Memory B cell (primary cell): ENCODE measurements around the gene CCT4.
"Not testable (repeated sequence)": the region's sequence is repeated elsewhere in the genome, so short reads cannot be mapped to it uniquely, and the experiment has no call there.

ENCODE experiments used
- ATAC-seq: fragments of 150-1000 bp; cut with Tn5 transposase; 2 replicates; pipeline ENCODE4 v1.10.0; 2021; ENCODE audit warnings: low read depth, mild to moderate bottlenecking, moderate library complexity
- DNase-seq, 2 donors: peaks; one replicate each; pipeline ENCODE4 v3.0.0; 2022; ENCODE audit warnings: low spot score in 2 of 2
- H3K27ac Mint-ChIP-seq: one replicate; pipeline ENCODE4 v1.8.0; 2022; ENCODE audit warnings: mild to moderate bottlenecking, moderate library complexity, mixed read lengths
- H3K27me3 Mint-ChIP-seq: one replicate; pipeline ENCODE4 v1.8.0; 2022; ENCODE audit warnings: mixed read lengths
- H3K36me3 Mint-ChIP-seq: one replicate; pipeline ENCODE4 v1.8.0; 2022; ENCODE audit warnings: mild to moderate bottlenecking, mixed read lengths
- H3K4me1 Mint-ChIP-seq: one replicate; pipeline ENCODE4 v1.8.0; 2022; ENCODE audit warnings: mixed read lengths
- H3K4me3 Mint-ChIP-seq: one replicate; pipeline ENCODE4 v1.8.0; 2022; ENCODE audit warnings: mild to moderate bottlenecking, moderate library complexity, mixed read lengths
- H3K9me3 Mint-ChIP-seq: one replicate; pipeline ENCODE4 v1.8.0; 2022; ENCODE audit warnings: mixed read lengths

Gene CCT4

DNA sequence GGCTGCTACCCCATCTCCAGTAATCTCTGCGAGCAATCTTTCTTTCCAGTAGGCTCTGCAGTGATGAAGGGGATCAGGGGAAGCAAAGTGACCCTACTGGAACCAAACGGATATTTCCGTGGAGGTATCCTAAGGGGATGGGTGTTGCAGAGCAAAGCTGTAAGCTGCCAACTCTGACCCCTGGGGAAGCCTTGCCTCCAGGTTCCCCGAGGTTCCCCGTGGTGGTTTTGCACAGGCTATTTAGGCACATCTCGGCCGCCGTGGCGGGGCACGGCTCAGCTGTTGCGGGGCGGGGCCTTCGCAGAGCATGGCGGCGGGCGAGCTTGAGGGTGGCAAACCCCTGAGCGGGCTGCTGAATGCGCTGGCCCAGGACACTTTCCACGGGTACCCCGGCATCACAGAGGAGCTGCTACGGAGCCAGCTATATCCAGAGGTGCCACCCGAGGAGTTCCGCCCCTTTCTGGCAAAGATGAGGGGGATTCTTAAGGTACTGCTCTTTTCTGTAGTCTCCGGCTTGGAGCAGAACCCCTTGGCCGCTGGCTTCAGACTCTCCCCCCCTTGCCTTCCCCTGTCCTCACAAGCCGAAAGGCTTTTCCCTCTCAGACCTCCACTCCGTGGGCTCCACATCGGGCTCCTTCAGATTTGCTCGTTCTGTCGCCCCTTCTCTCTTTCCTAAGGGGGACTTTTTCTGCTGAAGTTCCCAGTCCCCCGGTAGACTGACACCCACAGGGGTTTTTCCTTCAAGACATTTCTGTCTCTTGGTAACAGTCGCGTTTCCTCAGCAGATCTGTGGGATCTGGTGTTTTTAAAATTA, 17.1 kb upstream of the CCT4 start, which contains the start of gene COMMD1:
COMMD1 (plus strand) TSS at position 303 of the 814 bp plus-strand sequence; CDS start at position 308, 5 bp downstream.
- Mint-ChIP-seq H3K36me3 (no peaks in the 10 kb centered on the region), H3K4me3 (peak within 1 kb of the TSS; percentile 96), H3K27me3 (no peaks in the 10 kb centered on the region), H3K4me1 (peaks cover 12% of the 10 kb centered on the region), H3K9me3 (no peaks in the 10 kb centered on the region), H3K27ac (peak within 1 kb of the TSS; percentile 92)
- ATAC-seq (peak; percentile 99), DNase-seq (peak; percentile 72 to 74)

DNA sequence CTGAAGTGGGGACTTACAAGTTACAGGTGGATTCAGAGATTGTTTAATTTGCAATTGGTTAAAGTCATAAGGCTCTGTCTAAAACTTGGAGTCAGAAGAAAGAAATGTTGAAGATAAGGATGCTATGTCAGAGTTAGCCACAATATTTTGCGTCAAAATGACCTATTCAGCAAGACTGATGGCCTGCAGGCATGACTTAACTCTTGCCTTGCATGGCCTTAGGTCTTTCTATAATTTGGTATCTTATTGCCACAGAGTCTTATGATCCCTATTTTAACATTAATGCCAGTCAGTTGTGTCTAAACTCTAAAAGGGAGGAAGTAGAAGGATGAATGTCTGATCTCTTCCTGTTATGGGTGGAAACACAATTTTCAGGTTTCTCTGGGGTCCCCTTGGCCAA, 11.8 kb upstream of the CCT4 start:
- H3K4me3 Mint-ChIP-seq, result no peak overlapping the region
- peaks cover 2% of the 10 kb centered on the region for H3K4me1 Mint-ChIP-seq
- no peak overlapping the region for H3K27ac Mint-ChIP-seq
- DNase-seq (no peak), ATAC-seq (no peak)
- no peaks in the 10 kb centered on the region for H3K27me3 Mint-ChIP-seq
- no peaks in the 10 kb centered on the region for H3K9me3 Mint-ChIP-seq
- H3K36me3 Mint-ChIP-seq, result no peaks in the 10 kb centered on the region

DNA sequence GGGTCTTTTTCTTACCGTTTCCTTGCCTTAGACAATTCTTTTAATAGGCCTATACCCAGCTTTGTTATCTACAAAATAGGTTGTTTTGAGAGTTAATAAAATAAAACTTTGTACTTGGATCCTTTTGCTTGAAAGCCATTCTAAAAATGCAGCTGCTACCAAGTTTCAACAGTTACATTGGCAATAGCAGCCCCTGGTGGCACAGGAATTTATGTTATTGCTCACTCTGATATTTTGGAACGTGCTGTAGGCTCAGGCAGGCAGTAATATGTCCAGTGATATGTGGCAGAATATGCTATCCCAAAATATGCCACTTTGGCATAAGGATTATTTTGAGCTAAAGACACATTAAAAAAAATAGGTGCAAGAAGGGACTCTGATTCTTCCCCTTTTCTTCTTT, 10.4 kb upstream of the CCT4 start:
- ATAC-seq (peak; percentile 39), DNase-seq (no peak)
- Mint-ChIP-seq H3K27ac (no peak overlapping the region), H3K9me3 (no peaks in the 10 kb centered on the region), H3K4me1 (no peaks in the 10 kb centered on the region), H3K36me3 (no peaks in the 10 kb centered on the region), H3K4me3 (no peak overlapping the region), H3K27me3 (no peaks in the 10 kb centered on the region)

DNA sequence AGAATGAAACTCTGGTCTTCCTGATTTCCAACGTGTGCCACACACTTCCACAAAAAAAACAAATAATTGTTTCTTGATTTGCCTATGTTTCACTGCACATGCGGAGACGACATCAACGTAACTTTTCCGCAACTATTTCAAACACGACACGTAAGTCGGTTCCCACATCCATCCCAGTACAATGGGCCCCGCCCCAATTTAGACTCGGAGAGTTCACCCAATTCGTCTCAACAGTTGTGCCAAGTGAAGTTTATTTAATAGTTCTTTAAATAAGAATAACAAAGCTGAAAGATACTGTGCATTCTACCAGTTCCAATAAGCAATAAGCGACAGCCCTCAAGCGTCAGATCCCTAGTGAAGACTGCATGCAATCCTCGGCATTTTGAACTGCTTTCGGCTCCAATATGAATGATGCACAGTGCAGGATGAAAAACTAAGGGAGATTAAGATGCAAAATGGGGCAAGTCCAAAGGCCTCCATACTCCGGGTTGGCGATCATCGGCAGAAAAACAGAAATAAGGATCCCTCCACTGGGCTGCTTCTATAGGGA, 664 bp downstream of the CCT4 start:
- peak; percentile 6 for ATAC-seq
- no peak for DNase-seq
- Mint-ChIP-seq H3K4me3 (peak overlapping the region; percentile 98), H3K9me3 (no peaks in the 10 kb centered on the region), H3K4me1 (peaks cover 15% of the 10 kb centered on the region), H3K27me3 (no peaks in the 10 kb centered on the region), H3K27ac (peak overlapping the region; percentile 99), H3K36me3 (peaks cover 3% of the 10 kb centered on the region)

DNA sequence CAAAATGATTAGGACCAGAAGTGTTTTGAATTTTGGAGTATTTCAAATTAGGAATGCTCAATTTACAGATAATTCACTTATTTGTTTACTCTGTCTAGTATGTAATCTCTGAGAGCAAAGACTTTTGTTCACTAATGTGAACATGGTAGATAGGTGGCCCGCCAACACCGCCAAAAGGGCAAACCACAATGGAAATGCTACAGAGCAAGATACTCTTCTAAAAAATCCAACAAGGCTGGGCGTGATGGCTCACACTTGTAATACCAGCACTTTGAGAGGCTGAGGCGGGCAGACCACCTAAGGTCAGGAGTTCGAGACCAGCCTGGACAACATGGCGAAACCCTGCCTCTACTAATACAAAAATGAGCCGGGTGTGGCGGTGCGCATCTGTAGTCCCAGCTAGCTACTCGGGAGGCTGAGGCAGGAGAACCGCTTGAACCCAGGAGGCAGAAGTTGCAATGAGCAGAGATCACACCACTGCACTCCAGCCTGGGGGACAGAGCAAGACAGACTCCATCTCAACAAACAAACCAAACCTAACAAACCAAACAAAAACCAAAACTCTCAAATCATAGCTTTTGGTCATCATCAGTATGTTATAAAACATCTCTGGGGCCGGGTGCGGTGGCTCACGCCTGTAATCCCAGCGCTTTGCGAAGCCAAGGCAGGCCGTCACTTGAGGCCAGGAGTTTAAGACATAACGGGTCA, 2.4 kb downstream of the CCT4 start:
- peaks cover 15% of the 10 kb centered on the region for H3K4me1 Mint-ChIP-seq
- H3K36me3 Mint-ChIP-seq, result peaks cover 4% of the 10 kb centered on the region
- DNase-seq (no peak), ATAC-seq (no peak)
- no peak overlapping the region for H3K4me3 Mint-ChIP-seq
- no peaks in the 10 kb centered on the region for H3K27me3 Mint-ChIP-seq
- H3K9me3 Mint-ChIP-seq, result no peaks in the 10 kb centered on the region
- H3K27ac Mint-ChIP-seq, result peak overlapping the region; percentile 99

DNA sequence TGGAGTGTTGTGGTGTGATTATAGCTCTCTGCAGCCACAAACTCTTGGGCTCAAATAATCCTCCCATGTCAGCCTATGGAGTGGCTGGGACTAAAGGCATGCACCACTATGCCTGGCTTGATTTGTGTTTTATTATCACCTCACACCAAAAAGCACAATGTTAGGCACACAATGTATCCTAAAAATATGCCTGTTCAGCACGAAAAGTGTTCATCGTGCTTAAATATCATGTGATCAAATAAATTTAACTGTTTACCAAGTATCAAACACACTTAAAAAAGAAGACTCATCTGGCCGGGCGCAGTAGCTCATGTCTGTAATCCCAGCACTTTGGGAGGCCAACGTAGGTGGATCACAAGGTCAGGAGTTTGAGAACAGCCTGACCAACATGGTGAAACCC, 5.6 kb downstream of the CCT4 start:
- no peak overlapping the region for H3K4me3 Mint-ChIP-seq
- no peaks in the 10 kb centered on the region for H3K9me3 Mint-ChIP-seq
- DNase-seq (no peak), ATAC-seq (no peak)
- peaks cover 13% of the 10 kb centered on the region for H3K36me3 Mint-ChIP-seq
- H3K4me1 Mint-ChIP-seq, result peaks cover 12% of the 10 kb centered on the region
- H3K27me3 Mint-ChIP-seq, result no peaks in the 10 kb centered on the region
- no peak overlapping the region for H3K27ac Mint-ChIP-seq

DNA sequence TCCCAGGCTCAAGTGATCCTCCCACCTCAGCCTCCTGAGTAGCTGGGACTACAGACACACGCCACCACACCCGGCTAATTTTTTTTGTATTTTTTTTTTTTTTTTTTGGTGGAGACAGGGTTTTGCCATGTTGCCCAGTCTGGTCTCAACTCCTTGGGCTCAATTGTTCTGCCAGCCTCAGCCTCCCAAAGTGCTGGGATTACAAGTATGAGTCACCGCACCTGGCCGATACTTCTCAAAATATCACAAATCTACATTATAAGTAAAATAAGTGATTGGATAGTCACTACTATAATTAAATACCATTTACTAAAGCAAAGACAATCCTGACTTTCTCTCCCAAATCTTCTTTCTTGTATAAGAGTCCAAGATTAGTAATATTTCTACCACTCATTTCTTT, 9.1 kb downstream of the CCT4 start:
- not testable (repeated sequence) for H3K4me1 Mint-ChIP-seq, ATAC-seq, H3K27ac Mint-ChIP-seq, H3K9me3 Mint-ChIP-seq, H3K27me3 Mint-ChIP-seq, DNase-seq, H3K4me3 Mint-ChIP-seq
- H3K36me3 Mint-ChIP-seq, result peaks cover 17% of the 10 kb centered on the region

DNA sequence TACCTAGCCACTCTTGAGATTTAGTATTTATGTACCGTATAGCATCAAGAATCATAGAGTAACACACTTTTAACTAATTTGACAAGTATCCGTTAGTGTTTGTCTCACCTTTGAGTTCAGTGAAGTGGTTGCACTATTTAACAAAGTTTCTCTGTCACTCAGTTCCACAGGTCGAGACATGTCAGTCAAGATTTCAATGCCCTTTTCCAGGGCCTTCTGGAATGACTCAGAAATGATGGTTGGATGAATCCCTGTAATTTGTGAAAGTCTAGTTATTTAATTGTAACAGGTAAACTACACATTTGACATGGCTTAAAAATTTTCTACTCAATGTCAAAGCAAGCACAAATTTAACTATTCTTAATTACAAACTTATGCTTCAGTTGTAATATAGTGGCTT, 9.7 kb downstream of the CCT4 start:
- H3K36me3 Mint-ChIP-seq, result peaks cover 18% of the 10 kb centered on the region
- no peaks in the 10 kb centered on the region for H3K27me3 Mint-ChIP-seq
- H3K27ac Mint-ChIP-seq, result no peak overlapping the region
- H3K4me1 Mint-ChIP-seq, result no peaks in the 10 kb centered on the region
- DNase-seq, result no peak
- no peak overlapping the region for H3K4me3 Mint-ChIP-seq
- no peak for ATAC-seq
- no peaks in the 10 kb centered on the region for H3K9me3 Mint-ChIP-seq

DNA sequence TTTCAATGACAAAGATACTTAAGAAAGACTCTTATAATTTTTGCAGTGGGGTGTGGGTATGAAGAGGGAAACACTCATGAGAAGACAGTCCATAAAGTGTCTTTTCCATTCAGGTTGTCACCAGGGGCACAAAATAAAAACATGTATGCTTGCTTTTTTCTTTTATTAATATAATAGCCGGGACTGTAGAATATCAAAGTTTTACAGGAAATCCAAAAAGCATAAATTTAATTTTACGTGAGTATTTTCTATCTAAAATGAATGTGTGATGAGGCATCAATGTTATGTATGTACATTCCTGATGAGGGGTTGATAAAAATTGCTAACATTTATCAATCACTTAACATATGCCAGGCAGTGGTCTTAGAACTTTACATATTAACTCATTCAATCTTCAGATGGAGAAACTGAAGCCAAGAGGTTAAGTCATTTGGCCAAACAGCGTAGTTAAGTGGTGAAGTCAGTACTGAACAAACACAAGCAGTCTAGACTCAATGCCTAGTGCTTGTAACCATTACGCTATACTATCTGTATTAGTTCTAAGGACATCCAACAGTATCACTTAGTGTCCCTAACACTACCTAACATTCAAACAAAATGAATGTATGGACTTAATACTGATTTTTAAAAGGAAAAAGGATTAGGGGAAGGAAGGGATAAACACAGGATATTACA, 10.7 kb downstream of the CCT4 start:
- Mint-ChIP-seq H3K27me3 (no peaks in the 10 kb centered on the region), H3K4me1 (no peaks in the 10 kb centered on the region), H3K4me3 (no peak overlapping the region), H3K27ac (no peak overlapping the region), H3K36me3 (peaks cover 21% of the 10 kb centered on the region), H3K9me3 (no peaks in the 10 kb centered on the region)
- DNase-seq (no peak), ATAC-seq (no peak)

DNA sequence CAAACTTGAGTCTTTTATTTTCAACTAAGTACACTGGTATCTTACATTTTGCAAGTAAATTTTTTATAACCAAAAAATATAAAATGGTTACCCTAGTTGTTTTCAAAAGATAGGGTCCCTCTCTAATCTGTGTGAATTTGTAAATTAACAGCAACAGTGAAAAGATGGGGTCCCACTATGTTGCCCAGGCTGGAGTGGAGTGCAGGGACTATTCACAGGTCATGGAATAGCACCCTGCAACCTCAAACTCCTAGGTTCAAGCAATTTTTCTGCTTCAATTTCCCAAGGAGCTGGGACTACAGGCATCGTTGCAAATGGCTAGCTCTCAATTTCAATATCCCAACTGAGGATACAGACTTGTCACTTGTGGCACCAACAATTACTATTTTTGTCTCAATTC, 12.1 kb downstream of the CCT4 start:
- Mint-ChIP-seq H3K4me1 (no peaks in the 10 kb centered on the region), H3K4me3 (no peak overlapping the region), H3K36me3 (peaks cover 26% of the 10 kb centered on the region), H3K27ac (no peak overlapping the region), H3K9me3 (no peaks in the 10 kb centered on the region), H3K27me3 (no peaks in the 10 kb centered on the region)
- ATAC-seq (no peak), DNase-seq (no peak)

DNA sequence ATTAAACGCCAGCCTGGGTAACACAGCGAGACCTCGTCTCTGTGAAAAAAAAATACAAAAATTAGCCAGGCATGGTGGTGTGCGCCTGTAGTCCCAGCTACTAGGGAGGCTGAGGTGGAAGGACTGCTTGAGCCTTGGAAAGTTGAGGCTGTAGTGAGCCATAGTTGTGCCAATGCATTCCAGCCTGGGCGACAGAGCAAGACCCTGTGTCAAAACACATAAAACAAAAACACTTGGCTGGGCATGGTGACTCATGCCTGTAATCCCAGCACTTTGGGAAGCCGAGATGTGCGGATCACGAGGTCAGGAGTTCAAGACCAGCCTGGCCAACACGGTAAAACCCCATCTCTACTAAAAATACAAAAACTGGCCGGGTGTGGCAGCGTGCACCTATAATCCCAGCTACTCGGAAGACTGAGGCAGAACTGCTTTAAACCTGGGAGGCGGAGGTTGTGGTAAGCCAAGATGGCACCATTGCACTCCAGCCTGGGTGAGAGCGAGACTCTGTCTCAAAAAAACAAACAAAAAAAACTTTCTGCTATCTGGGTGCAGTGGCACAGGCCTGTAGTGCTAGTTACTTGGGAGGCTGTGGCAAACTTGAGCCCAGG, 21.9 kb downstream of the CCT4 start:
- peaks cover 32% of the 10 kb centered on the region for H3K36me3 Mint-ChIP-seq
- not testable (repeated sequence) for H3K4me1 Mint-ChIP-seq, H3K9me3 Mint-ChIP-seq, H3K4me3 Mint-ChIP-seq, ATAC-seq, DNase-seq, H3K27me3 Mint-ChIP-seq, H3K27ac Mint-ChIP-seq

DNA sequence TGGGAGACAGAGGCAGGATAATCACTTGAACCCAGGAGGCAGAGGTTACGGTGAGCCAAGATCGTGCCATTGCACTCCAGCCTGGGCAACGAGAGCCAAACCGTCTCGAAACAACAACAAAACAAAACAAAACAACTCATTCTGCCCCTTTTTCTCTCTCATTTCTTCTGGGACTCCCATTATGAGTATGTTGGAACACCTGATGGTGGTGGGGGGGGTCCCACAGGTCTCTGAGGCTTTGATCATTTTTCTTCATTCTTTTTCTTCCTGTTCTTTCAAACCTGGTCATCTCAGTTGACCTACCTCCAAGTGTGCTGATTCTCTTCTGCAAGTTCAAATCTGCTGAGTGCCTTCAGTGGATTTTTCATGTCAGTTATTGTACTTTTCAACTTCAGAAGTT, 26.4 kb downstream of the CCT4 start:
- Mint-ChIP-seq H3K27ac (no peak overlapping the region), H3K36me3 (peaks cover 23% of the 10 kb centered on the region), H3K27me3 (no peaks in the 10 kb centered on the region), H3K4me1 (no peaks in the 10 kb centered on the region), H3K4me3 (no peak overlapping the region), H3K9me3 (peaks cover 4% of the 10 kb centered on the region)
- no peak for ATAC-seq
- DNase-seq, result no peak

DNA sequence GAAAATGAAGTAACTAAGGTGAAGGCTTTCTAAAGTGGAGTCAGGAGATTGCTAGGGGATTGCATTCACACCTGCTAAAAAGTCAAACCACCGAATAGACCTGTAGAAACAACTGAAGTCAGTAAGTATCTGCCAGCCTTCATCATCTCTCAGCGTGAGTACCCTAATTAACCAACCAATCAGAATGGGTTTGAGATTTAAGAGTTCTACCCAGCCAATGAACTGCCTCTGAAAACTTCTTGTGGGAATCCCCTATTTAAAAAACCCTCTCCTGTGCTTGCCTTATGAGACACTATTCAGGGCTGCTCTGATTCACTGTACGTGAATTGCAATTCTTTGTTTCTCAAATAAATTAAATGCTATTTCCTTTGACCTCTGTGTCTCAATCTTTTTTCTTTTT, 31.2 kb downstream of the CCT4 start:
- Mint-ChIP-seq H3K9me3 (peaks cover 3% of the 10 kb centered on the region), H3K4me3 (no peak overlapping the region), H3K4me1 (peaks cover 7% of the 10 kb centered on the region), H3K27me3 (no peaks in the 10 kb centered on the region), H3K27ac (no peak overlapping the region), H3K36me3 (peaks cover 5% of the 10 kb centered on the region)
- ATAC-seq, result no peak
- no peak for DNase-seq

DNA sequence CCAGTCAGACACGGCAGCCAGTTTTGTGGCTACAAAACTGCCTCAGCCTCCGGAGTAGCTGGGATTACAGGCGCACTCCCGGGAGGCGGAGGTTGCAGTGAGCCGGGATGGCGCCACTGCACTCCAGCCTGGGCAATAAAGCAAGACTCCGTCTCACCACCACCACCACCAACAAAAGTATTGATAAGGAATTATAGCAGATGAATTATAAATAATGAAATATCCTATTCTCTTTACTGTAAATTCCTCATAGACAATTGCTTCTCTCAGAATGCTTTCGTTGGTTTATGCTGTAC, 33.2 kb downstream of the CCT4 start:
- no peak for DNase-seq
- Mint-ChIP-seq H3K4me1 (peaks cover 7% of the 10 kb centered on the region), H3K27ac (peak overlapping the region; percentile 95), H3K36me3 (no peaks in the 10 kb centered on the region), H3K4me3 (peak overlapping the region; percentile 100), H3K9me3 (no peaks in the 10 kb centered on the region), H3K27me3 (no peaks in the 10 kb centered on the region)
- ATAC-seq, result no peak
